H9 (cell line): ENCODE results near the gene RIT2. TPM values are rescaled to one million over a fixed set of nuclear protein-coding genes. Genes with fewer than 3 reads are reported as not detected.

Experiments used
- DNase-seq: peaks from one replicate; pipeline ENCODE4 v3.0.0-alpha.2; 2017
- H2AFZ ChIP-seq: one replicate; pipeline ENCODE4 v1.6.1; 2013; ENCODE audit warnings: mild to moderate bottlenecking, low read length, control low read depth, moderate library complexity
- H2AK5ac ChIP-seq: 2 replicates; pipeline ENCODE4 v1.6.1; 2013; ENCODE audit warnings: low read length, control low read depth, mixed read lengths; ENCODE audit not compliant: insufficient read length
- H2BK120ac ChIP-seq: one replicate; pipeline ENCODE4 v1.6.1; 2013; ENCODE audit warnings: low read depth, mild to moderate bottlenecking, low read length, control low read depth, inconsistent platforms; ENCODE audit not compliant: poor library complexity, severe bottlenecking
- H2BK12ac ChIP-seq: 2 replicates; pipeline ENCODE4 v1.6.1; 2013; ENCODE audit warnings: low read length, control low read depth, mixed read lengths, low read depth; ENCODE audit not compliant: insufficient read length
- H2BK15ac ChIP-seq: 2 replicates; pipeline ENCODE4 v1.6.1; 2013; ENCODE audit warnings: low read depth, low read length, control low read depth
- H2BK20ac ChIP-seq: one replicate; pipeline ENCODE4 v1.6.1; 2013; ENCODE audit warnings: low read depth, mild to moderate bottlenecking, low read length, control low read depth, inconsistent platforms; ENCODE audit not compliant: poor library complexity, severe bottlenecking
- H2BK5ac ChIP-seq: 2 replicates; pipeline ENCODE4 v1.6.1; 2013; ENCODE audit warnings: low read length, control low read depth, mixed read lengths; ENCODE audit not compliant: insufficient read length
- H3K14ac ChIP-seq: 2 replicates; pipeline ENCODE4 v1.6.1; 2013; ENCODE audit warnings: low read length, control low read depth; ENCODE audit not compliant: insufficient read depth
- H3K18ac ChIP-seq: 2 replicates; pipeline ENCODE4 v1.6.1; 2013; ENCODE audit warnings: low read depth, mild to moderate bottlenecking, mixed read lengths, low read length, control low read depth; ENCODE audit not compliant: insufficient read length
- H3K23ac ChIP-seq: 2 replicates; pipeline ENCODE4 v1.6.1; 2013; ENCODE audit warnings: low read length, control low read depth, mixed read lengths, low read depth; ENCODE audit not compliant: insufficient read length
- H3K23me2 ChIP-seq: 2 replicates; pipeline ENCODE4 v1.6.1; 2013; ENCODE audit warnings: low read depth, mild to moderate bottlenecking, mixed read lengths, low read length, control low read depth; ENCODE audit not compliant: insufficient read length, poor library complexity, severe bottlenecking
- H3K27ac ChIP-seq: 2 replicates; pipeline ENCODE4 v1.5.1; 2013; ENCODE audit warnings: low read length, control low read depth, mixed read lengths, low read depth; ENCODE audit not compliant: insufficient read length
- H3K27me3 ChIP-seq: 2 replicates; pipeline ENCODE4 v1.6.1; 2013; ENCODE audit warnings: low read length, control low read depth, inconsistent platforms; ENCODE audit not compliant: insufficient read depth
- H3K4ac ChIP-seq: 2 replicates; pipeline ENCODE4 v1.6.1; 2013; ENCODE audit warnings: low read depth, mild to moderate bottlenecking, control low read depth, inconsistent platforms, low read length, moderate library complexity
- H3K4me1 ChIP-seq: 2 replicates; pipeline ENCODE4 v1.6.1; 2013; ENCODE audit warnings: low read length, control low read depth, inconsistent platforms; ENCODE audit not compliant: insufficient read depth
- H3K4me2 ChIP-seq: 2 replicates; pipeline ENCODE4 v1.6.1; 2013; ENCODE audit warnings: low read length, control low read depth, mixed read lengths; ENCODE audit not compliant: insufficient read length, insufficient read depth
- H3K56ac ChIP-seq: 2 replicates; pipeline ENCODE4 v1.6.1; 2013; ENCODE audit warnings: low read depth, mild to moderate bottlenecking, mixed read lengths, low read length, control low read depth; ENCODE audit not compliant: insufficient read length
- H3K79me1 ChIP-seq: 2 replicates; pipeline ENCODE4 v1.6.1; 2013; ENCODE audit warnings: low read depth, mild to moderate bottlenecking, moderate library complexity, low read length, control low read depth, inconsistent platforms; ENCODE audit not compliant: insufficient read depth, poor library complexity, severe bottlenecking
- H3K79me2 ChIP-seq: 2 replicates; pipeline ENCODE4 v1.6.1; 2013; ENCODE audit warnings: low read length, control low read depth, inconsistent platforms; ENCODE audit not compliant: insufficient read depth
- H3K9ac ChIP-seq: 2 replicates; pipeline ENCODE4 v1.6.1; 2013; ENCODE audit warnings: low read length, control low read depth, mixed read lengths; ENCODE audit not compliant: insufficient read length; ENCODE audit errors: extremely low read depth
- H3K9me3 ChIP-seq: one replicate; pipeline ENCODE4 v1.6.1; 2013; ENCODE audit warnings: low read depth, low read length, inconsistent platforms; ENCODE audit not compliant: control insufficient read depth
- H3T11ph ChIP-seq: one replicate; pipeline ENCODE4 v1.6.1; 2013; ENCODE audit warnings: mild to moderate bottlenecking, low read length, control low read depth, inconsistent platforms
- H4K20me1 ChIP-seq: one replicate; pipeline ENCODE4 v1.6.1; 2013; ENCODE audit not compliant: control insufficient read depth, insufficient read length, insufficient read depth
- H4K5ac ChIP-seq: 2 replicates; pipeline ENCODE4 v1.6.1; 2013; ENCODE audit warnings: low read depth, mild to moderate bottlenecking, mixed read lengths, low read length, control low read depth; ENCODE audit not compliant: insufficient read length
- H4K8ac ChIP-seq: replicated peaks from 2 replicates; pipeline ENCODE4 v1.6.1; 2013; ENCODE audit warnings: low read length, control low read depth, mixed read lengths, low read depth; ENCODE audit not compliant: insufficient read length
- H4K91ac ChIP-seq: 2 replicates; pipeline ENCODE4 v1.6.1; 2013; ENCODE audit warnings: low read depth, mild to moderate bottlenecking, moderate library complexity, mixed read lengths, low read length, control low read depth; ENCODE audit not compliant: insufficient read length
- H3K27ac Mint-ChIP-seq, 3 experiments: 2 replicates in 2 of 3; 3 replicates in 1 of 3; pipeline ENCODE4 v1.8.0; 2020 to 2021; ENCODE audit warnings: mixed read lengths in 3 of 3, mild to moderate bottlenecking in 1 of 3, moderate library complexity in 1 of 3
- H3K27me3 Mint-ChIP-seq: 2 replicates; pipeline ENCODE4 v1.8.0; 2021; ENCODE audit warnings: low read depth, mild to moderate bottlenecking, moderate library complexity, mixed read lengths
- H3K36me3 Mint-ChIP-seq, 3 experiments: 2 replicates in 2 of 3; 3 replicates in 1 of 3; pipeline ENCODE4 v1.8.0; 2020 to 2021; ENCODE audit warnings: low read depth in 3 of 3, mixed read lengths in 3 of 3; ENCODE audit not compliant: insufficient read depth in 1 of 3
- H3K4me1 Mint-ChIP-seq, 2 experiments: 2 replicates each; pipeline ENCODE4 v1.8.0; 2020; ENCODE audit warnings: mixed read lengths in 2 of 2
- H3K4me3 Mint-ChIP-seq, 2 experiments: 2 replicates in 1 of 2; 3 replicates in 1 of 2; pipeline ENCODE4 v1.8.0; 2020 to 2021; ENCODE audit warnings: mild to moderate bottlenecking in 2 of 2, mixed read lengths in 2 of 2, moderate library complexity in 1 of 2
- H3K9me3 Mint-ChIP-seq, 2 experiments: 2 replicates in 1 of 2; 3 replicates in 1 of 2; pipeline ENCODE4 v1.8.0; 2020; ENCODE audit warnings: mild to moderate bottlenecking in 2 of 2, mixed read lengths in 2 of 2, moderate library complexity in 1 of 2
- whole genome bisulfite sequencing: extraction: QIAGEN DNeasy Blood & Tissue Kit; methylation state at CpG from one replicate; pipeline ENCODE4 v1.1.7; 2013; ENCODE audit warnings: missing lambda C conversion rate, low lambda C conversion rate, mixed read lengths; ENCODE audit not compliant: insufficient read length; ENCODE audit errors: extremely low coverage; 5-methylcytosine and 5-hydroxymethylcytosine counted together
- total RNA-seq: library from RNA; stranded (reverse); gene quantifications from 2 replicates; pipeline ENCODE4 v1.2.1, GENCODE V29; 2021
- TF ChIP-seq, protein P1 (sequence below): fragments of 200-600 bp; sonication (generic); conservative IDR thresholded peaks from 3 replicates; pipeline ENCODE4 v1.8.0; 2021; ENCODE audit warnings: antibody characterized with exemption, mild to moderate bottlenecking

The RIT2 gene
- total RNA-seq, 1 experiment from 2014 or later: 1.2 TPM

DNA sequence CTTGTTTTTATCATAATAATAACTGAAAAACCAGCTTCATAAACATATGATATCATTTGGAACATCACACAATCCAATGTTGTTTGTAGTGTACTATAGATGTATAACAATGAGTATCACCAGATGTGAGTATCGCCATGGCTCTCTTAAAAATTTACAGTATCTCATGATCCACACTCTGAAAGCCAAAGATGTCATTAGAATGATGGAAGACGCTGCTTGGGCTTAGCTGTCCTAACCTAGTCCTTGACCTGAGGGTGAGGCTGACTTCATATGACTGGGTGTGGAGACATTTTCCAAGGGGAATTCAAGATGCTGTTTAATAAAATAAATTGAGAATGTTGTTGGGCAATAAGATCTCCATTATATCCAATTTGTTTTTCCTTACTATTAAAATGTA, 242.6 kb downstream of the RIT2 start:
- Histone ChIP-seq H2BK5ac (no peak overlapping the region), H3K79me1 (no peaks in the 10 kb centered on the region), H4K91ac (no peak overlapping the region), H3K4ac (no peak overlapping the region), H3K27ac (no peak overlapping the region), H3K9ac (no peak overlapping the region), H2BK120ac (no peak overlapping the region), H4K8ac (no peak overlapping the region), H3K79me2 (no peaks in the 10 kb centered on the region), H2AFZ (no peak overlapping the region), H3K23me2 (no peaks in the 10 kb centered on the region), H4K5ac (no peak overlapping the region), H3K14ac (no peak overlapping the region), H3K4me2 (no peak overlapping the region), H2BK20ac (no peak overlapping the region), H3K9me3 (no peaks in the 10 kb centered on the region), H3K4me1 (no peaks in the 10 kb centered on the region), H3K18ac (no peak overlapping the region), H3K27me3 (no peaks in the 10 kb centered on the region), H3K23ac (no peak overlapping the region), H3K56ac (no peak overlapping the region), H2BK15ac (no peak overlapping the region), H3T11ph (no peak overlapping the region), H4K20me1 (no peaks in the 10 kb centered on the region), H2AK5ac (no peak overlapping the region), H2BK12ac (no peak overlapping the region)
- Mint-ChIP-seq H3K27ac (no peak overlapping the region), H3K4me1 (peaks cover 0 to 3% of the 10 kb centered on the region in 2 experiments; a peak in 2 of 4 replicates), H3K4me3 (no peak overlapping the region), H3K36me3 (no peaks in the 10 kb centered on the region), H3K27me3 (no peaks in the 10 kb centered on the region), H3K9me3 (no peaks in the 10 kb centered on the region)
- TF ChIP-seq, protein P1, sequence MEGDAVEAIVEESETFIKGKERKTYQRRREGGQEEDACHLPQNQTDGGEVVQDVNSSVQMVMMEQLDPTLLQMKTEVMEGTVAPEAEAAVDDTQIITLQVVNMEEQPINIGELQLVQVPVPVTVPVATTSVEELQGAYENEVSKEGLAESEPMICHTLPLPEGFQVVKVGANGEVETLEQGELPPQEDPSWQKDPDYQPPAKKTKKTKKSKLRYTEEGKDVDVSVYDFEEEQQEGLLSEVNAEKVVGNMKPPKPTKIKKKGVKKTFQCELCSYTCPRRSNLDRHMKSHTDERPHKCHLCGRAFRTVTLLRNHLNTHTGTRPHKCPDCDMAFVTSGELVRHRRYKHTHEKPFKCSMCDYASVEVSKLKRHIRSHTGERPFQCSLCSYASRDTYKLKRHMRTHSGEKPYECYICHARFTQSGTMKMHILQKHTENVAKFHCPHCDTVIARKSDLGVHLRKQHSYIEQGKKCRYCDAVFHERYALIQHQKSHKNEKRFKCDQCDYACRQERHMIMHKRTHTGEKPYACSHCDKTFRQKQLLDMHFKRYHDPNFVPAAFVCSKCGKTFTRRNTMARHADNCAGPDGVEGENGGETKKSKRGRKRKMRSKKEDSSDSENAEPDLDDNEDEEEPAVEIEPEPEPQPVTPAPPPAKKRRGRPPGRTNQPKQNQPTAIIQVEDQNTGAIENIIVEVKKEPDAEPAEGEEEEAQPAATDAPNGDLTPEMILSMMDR: no peak
- no peak for DNase-seq
- no CpG with 5 or more reads among the region's 2 CpGs for WGBS
